HG03095 (cell line): ENCODE data around the gene ZNF319.
"Not testable (repeated sequence)": the region's sequence is repeated elsewhere in the genome, so short reads cannot be mapped to it uniquely, and the experiment has no call there.

Experiments
- ATAC-seq: cut with Tn5 transposase; IDR thresholded peaks from one replicate; pipeline ENCODE4 v1.9.1; 2021; ENCODE audit warnings: moderate library complexity; ENCODE audit not compliant: unreplicated experiment

Gene ZNF319

DNA sequence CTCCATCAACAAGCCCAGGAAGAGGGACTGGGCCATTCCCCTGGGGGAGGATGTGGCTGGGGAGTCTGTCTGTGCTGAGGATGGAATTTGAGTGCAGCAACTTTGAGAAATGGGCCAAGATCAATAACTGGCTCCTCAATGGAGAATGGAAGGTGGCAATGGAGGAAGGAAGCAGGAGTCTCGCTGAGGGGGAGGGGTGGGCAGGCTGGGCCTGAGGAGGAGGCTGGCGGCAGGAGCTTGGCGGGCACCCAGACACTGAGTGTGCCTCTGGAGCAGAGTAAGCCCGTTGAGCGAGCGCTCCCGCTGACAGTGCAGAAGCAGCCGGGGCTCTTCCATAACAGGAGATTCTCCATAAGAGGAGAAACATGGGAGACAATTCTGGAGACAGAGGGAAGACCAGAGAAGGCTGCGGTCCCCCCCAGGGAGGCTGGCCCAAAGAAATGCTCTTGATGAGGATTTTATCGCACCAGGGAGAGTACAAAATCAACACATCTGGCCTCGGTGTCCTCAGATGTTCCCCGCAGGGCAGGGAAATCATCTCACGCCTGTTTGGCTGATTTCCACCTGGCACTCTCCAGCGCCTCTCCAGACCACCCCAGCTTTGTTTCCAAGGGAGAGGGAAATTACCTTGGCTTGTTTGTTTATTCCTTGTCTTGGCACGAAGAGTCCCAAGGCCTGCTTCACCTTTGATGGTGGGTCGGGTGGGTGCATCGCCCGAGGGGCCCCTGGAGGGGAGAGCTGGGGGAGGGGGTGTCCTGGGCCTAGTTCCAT is 22.3 kb upstream of the ZNF319 start:
- no peak for ATAC-seq

DNA sequence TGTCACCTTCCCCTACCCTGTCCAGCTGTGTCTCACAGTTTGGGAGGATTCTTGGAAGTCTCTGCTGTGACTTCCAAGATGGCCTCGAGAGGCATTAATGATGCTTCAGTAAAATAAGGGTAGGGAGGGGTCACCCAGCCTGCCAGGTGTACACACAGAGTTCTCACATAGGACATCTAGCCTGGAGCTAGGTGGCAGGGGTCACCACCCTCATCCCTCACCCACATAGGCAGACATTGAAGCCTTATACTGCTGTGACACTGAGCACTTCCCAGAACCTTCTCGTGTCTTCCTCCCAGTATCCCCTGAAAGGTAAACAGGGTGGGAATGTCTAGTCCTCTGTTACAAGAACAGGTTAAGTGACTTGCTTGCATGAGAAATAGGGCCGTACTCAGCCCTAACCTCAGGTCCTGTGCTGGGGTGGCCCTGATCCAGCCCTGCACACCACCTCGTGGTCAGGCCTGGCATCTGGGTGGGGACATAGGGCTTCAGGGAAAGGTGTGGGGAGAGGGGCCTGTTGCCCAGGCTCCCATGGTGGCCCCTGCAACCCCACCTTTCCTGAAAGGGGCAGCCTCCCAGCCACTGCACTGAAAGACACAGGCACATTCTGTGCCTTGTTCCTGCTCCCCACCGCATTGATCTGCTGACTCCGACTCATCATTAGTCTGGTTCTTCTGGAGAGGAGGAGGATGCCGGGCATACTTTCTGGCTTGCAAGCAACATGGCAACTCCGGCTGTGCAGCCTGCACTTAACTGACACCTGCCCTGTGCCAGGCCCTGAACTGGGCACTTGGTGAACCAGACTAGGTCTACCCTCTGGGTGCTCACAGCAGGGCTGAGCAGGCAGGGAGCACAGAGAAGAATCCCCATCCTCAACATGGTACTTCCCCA is 21.4 kb upstream of the ZNF319 start:
- no peak for ATAC-seq

DNA sequence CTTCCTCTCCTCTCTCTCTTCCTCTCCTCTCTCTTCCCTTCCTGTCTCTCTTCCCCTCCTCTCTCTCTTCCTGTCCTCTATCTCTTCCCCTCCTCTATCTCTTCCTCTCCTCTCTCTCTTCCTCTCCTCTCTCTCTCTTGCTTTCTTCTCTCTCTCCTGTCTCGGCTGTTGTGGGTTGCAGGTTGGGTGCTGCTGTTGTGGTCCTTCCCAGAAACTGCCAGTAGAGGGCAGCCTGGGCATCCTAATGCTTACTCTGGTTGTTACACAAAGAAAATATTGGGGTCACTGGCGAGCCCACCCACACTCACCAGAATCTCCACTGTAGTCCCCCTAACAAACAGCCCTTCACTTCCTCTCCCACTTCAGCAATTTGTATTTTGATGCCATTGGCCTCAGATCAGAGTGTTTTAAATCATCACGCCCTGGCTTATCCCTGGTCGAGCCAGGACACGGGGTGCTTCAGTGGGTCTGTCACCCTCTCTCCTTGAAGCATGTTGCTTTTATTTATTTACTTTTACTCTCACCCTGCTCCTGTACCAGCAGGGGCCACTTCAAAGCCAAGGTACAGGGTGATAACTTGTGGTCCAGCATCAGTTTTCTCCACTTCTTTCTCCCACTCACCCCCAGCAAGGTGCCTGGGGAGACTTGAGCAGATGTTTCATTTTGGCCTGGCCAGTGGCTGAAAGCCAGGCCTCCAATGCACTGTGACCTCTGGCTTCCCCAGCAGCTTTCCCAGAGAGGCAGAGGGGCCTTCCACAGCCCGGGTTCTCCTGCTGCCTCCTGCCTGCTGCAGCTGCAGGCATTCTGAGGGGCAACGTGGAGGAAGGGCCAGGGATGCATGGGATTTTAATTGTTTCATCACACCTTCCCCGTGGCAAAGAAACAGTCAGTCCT is 20.4 kb upstream of the ZNF319 start:
- ATAC-seq = no peak

DNA sequence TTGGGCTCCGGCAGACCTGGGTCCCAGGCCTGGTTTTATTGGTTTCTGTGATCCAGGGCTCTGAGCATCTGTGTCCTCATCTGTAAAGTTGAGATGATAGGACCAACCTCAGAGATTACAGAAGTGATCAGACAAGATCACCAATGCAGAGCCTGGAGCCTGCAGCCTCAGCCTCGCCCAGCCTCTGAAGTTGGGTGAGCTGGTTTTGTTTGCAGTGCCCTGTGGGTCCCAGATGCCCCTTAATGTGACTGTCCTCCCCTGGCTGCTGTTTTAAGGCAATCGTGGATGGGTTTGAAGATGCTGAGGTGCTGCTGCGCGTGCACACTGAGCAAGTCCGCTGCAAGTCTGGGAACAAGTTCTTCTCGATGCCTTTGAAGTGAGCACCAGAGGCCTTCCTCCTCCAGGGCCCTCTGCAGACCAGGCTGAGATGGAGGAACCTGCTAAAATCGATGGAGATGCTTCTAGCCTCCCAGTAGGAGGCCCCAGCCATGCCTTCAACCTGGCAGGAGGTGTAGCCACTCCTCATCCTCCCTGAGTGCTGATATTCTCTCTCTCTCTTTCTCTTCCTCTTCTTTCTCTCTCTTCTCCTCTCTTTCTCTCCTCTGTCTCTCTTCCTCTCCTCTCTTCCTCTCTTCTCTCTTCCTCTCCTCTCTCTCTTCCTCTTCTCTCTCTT is 19.5 kb upstream of the ZNF319 start:
- ATAC-seq = no peak

DNA sequence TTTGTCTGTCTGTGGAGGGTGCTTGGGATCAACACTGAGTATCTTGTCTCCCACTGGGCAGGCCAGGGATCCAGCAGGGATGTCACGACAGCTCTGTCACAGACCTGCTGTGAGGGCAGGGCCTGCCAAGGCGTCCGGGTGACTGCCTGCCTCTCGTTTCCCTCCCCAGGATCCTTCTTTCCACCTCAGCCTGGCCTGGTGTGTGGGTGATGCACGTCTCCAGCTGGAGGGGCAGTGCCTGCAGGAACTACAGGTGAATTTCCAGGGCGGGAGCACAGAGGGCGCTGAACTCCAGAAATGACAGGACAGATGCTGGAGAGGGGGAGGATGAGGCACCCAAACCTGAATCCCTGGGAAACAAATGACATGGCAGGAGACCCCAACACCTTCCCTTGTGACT is 18.3 kb upstream of the ZNF319 start:
- no peak for ATAC-seq

DNA sequence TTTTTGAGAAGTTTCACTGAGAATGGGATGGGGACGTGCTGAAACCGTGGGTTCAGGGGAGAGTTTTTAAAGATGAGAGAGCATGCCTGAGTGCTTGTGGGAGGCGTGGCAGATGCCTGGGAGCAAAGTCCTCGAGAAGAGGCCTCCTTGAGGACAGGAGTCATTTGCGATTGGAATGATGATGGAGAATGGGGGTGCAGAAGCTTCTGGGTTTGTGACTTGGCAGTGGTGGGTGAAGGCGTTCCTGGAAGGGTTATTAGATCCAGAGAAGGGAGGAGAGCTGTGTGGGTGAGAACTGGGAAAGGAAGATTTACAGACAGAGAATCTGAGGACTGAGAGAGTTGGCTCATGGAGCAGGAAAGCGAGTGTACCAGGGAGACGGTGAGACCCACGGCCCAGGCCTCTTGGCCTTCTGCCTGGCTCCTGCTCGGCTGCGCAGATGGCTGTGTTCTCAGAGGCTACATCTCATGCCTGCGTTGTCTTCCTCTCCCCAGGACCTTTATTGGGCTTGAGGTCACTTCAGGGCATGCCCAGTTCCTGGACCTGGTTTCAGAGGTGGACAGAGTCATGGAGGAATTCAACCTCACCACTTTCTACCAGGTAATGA is 16.5 kb upstream of the ZNF319 start:
- ATAC-seq = no peak

DNA sequence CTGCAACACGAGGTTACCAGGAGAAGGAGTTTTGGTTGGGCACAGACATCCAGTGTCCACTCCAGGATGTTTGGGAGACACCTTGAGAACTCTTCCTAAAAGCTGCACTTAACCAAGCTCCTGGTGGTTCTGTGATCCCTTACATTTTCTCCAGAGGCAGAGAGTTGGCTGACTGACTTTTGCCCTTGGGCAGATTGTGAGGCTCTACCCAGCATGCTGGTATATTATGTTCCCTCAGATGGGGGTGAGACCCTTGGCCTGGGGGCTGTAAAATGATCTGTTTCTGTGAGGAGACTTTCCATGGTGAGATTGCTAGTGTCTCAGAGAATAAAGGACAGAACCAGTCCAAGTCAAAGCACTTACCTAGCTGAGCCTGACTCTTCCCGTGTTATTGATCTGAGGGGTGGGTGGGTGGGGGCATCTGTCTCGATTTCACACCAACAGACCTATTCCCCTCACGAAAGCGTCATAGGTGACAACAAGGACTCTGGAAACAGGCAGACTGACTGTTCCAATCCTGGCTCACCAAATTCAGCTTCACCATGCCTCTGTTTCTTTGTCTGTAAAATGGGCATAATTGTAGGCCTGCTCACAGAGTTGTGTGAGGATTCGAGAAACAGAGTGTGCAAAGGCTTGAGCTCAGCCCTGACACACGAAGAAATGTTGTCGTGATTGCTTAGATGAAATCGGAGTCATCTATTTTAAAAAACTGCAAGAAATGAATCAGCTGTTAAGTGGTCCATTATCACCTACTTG is 12.9 kb upstream of the ZNF319 start:
- ATAC-seq = no peak

DNA sequence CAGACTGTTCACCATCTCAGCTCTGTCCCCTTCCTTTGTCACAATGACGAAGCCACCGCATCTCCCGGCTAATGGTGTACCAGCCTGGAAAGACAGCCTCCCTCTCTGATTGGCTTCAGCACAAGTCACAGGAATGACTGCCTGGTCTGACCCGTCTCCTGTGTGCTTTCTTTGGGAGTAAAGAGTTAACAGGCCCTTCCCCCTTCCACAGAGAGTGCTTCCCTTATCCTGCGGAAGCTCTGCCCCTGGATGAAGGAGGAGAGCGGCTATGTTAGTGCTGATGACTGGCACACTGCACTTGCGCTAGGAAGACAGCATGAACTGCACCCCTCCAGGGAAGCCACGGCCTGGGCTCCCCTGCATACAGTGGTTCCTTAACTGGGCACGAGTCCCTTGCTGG is 12.0 kb upstream of the ZNF319 start:
- no peak for ATAC-seq

DNA sequence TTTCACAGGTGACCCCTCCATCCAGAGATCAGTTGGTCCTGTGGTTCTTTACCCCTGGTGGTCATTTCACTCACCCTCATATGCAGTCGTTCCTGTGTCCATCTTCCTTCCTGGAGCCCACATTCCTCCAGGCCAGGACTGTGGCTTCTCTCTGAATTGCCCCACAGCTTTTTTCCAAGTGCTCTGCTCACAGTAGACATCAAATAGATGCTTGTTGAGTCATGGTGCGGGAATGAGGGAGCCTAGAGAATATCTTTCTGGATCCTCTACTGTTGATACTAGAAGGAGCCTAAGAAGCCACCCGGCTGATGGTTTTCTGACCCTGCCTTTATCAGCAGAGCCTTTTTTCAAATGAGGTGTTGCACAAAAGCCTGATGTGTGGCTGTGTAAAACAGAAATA is 11.2 kb upstream of the ZNF319 start:
- no peak for ATAC-seq

DNA sequence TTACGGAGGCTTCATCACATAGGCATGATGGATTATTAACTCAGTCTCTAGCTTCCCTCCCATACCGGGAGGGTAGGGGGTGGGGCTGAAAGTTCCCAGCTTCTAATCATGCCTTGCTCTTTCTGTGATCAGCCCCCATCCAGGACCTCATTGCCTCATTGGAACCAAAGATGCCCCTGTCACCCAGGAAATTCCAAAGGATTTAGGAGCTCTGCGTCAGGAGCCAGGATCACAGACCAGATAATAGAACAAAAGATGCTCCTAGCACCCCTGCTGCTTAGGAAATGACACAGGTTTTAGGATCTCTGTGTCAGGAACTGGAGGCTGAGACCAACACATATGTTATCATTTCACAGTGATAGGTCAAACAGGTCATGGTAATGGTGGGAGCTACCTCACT is 10.4 kb upstream of the ZNF319 start:
- no peak for ATAC-seq

DNA sequence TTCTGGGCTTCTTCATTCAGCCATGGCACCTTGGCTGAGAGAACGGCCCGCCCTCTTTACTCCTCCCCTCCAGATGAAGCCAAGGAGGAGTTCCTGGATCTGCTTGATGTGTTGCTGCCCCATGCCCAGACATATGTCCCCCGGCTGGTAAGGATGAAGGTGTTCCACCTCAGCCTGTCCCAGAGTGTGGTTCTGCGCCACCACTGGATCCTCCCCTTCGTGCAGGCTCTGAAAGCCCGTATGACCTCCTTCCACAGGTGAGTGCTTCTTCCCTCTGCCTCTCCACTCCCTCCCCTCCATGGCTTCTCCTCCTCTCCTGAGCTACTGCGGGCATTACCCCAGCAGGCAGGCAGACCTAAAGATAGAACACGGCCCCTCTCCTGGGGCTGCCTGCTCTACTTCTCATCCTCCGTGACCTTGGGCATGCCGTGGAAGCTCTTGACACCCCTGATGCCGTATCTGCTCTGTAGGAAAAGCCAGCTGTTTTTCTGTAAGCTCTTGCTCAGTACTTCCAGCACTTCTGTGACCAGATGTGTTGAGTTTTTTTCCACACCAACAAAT is 9.5 kb upstream of the ZNF319 start:
- no peak for ATAC-seq

DNA sequence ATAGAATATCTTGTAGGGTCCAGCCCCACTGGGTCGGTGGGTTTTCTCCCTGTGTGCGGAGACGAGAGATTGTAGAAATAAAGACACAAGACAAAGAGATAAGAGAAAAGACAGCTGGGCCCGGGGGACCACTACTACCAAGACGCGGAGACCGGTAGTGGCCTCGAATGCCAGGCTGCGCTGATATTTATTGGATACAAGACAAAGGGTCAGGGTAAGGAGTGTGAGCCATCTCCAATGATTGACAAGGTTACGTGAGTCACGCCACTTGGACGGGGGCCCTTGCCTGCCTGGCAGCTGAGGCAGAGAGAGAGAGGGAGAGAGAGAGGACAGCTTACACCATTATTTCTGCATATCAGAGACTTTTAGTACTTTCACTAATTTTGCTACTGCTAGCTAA is 4.3 kb upstream of the ZNF319 start:
- not testable (repeated sequence) for ATAC-seq

DNA sequence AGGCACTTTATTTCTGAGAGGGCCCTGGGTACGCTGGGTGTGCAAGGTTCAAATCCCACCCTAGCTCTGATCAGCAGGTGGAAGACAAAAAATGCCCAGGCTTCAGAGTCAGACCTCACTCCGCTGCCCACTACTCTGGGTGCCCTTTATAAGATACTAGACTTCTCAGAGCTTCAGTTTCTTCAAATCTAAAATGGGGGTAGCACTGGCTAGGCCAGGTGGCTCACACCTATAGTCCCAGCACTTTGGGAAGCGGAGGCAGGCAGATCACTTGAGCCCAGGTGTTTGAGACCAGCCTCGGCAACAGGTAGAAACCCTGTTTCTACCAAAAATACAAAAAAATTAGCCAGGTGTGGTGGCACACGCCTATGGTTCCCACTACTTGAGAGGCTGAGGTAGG is 2.5 kb upstream of the ZNF319 start:
- no peak for ATAC-seq

DNA sequence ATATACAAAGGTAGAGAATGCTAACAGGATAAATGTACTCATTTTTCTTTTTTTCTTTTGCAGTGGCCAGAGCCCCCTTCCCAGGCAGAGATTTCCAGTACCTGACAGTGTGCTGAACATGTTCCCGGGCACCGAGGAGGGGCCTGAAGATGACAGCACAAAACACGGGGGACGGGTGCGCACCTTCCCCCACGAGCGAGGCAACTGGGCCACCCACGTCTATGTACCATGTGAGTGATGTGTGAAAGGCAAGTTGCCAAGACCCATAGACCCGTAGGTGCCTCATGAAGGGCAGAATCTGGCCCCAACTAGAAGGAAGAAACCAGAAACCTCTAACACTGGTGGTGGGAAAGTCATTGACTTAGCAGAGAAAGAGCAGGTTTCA is 1.9 kb upstream of the ZNF319 start:
- ATAC-seq = no peak

DNA sequence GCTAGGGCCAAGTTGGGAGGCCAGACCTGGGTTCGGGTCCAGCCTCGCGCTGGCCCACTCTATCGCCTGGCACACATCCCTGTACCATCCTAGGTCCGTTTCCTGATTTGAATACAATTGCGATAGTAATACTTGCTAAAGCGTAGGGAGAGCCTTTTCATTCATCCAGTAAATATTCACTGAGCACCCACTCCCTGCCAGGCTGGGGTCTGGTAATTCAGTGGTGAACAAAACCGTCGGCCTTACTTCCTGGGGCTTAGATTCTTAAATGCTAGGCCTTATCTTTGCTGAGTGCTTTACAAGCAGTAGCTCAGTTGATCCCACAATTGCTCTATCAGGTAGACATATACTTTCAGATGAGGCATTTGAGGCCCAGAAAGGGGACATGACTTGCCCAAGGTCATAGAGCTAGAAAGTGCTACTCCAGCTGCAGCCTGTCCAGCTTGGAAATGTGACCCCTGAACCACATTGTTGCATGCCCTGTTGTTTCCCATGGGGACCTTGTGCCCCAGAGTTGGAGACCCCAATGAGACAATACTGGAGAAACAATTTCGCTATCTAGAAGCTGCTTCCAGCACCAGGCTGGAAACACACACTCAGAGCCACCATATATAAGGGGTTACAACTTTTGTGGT is 1.4 kb upstream of the ZNF319 start:
- no peak for ATAC-seq

DNA sequence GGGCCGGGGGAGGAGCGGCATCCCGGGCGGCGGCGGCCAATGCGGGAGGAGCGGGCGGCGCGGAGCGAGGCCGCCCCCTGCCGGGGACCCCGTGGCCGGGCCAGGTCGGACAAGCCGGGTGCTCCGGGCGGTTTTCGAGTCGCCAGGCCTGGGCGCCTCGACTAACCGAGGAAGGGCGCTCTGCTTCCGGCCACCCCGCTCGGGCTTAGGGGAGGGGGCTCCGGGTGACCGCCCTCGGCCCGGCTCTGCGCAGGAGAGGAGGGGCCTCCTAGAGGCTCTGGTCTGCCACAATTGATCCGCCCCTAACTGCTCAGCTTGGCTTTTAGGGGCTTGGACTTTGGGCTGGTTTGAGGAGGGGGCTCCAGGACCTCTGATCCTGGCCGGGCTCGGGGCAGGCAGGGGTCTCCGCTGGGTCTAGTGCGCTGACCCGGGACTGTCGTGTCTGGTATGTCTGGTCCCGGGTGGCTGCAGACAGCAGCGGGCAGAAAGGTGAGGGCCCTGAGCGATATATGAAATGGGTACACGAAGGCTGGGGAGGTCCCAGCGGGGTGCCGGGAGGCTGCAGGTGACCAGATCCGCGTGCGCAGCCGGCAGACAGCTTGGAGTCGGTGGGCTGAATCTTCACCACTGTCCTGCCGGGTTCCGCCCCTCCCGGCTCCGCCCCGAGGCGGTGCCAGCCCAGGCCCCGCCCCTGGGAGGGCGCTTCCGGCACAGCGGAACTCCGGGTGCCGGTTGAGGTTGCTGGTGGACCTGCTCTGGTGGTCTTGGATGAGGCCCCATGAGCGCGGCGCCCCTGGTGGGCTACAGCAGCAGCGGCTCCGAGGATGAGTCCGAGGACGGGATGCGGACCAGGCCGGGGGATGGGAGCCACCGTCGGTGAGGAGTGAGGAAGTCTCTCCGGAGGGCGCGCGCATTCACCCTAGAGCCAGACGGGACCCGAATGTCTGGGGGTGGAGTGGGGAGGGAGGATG is 519 bp upstream of the ZNF319 start, which contains the start of gene USB1:
TSS of gene USB1 (plus strand) at position 702 of the 971 bp plus-strand sequence. CDS start at position 779, 77 bp downstream.
- ATAC-seq = peak; percentile 72

DNA sequence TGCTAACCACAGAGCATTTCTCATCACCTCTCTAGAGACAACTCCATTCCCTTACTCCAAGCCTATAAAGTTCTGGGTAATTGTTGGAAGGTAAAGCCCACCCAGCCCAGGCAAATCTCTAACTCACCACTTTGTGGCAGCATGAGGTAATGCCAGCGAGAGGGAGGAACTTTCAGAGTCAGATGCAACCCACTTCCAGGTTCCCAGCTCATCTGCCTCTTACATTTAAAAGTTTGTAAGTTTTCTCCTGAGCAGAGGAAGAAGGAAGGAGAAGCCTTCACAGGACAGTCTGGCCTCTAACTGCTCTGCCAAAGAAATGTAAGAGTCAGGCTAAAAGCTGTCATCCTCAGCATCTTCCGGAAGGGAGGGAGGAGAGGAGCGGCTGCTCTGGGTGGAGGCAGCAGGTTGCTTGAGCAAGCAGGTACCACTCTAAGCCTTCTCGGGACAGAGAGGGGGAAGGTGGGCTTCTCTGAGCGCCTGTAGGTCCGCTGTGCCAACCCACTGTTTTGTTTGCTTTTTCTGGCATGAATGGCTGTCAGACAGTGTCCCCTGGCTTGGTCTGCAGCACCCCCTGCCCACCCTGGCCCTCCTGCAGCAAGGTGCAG is 1.0 kb downstream of the ZNF319 start:
- ATAC-seq = no peak
